H7 (cell line): ENCODE data around the gene C1QTNF1. TPM values are rescaled to one million over a fixed set of nuclear protein-coding genes. Genes with fewer than 3 reads are reported as not detected.
"Not testable (repeated sequence)": the region's sequence is repeated elsewhere in the genome, so short reads cannot be mapped to it uniquely, and the experiment has no call there.

Source experiments
- DNase-seq: peaks from one replicate; pipeline ENCODE4 v3.0.0; 2012
- H3K27me3 ChIP-seq: 2 replicates; pipeline ENCODE4 v1.6.0; 2011; ENCODE audit warnings: mild to moderate bottlenecking, low read length; ENCODE audit not compliant: control insufficient read depth, insufficient read depth
- H3K36me3 ChIP-seq: replicated peaks from 2 replicates; pipeline ENCODE4 v1.5.1; 2011; ENCODE audit warnings: low read length; ENCODE audit not compliant: control insufficient read depth, insufficient read depth
- H3K4me3 ChIP-seq: 2 replicates; pipeline ENCODE4 v1.5.1; 2011; ENCODE audit warnings: low read depth, mild to moderate bottlenecking, control low read depth, low read length, moderate library complexity; ENCODE audit not compliant: insufficient read depth
- total RNA-seq: library from RNA; depleted of rRNA; stranded (reverse); fragments of >200 nt; shearing (Covaris generic); gene quantifications from 2 replicates; pipeline ENCODE4 v1.2.3, GENCODE V29; 2014

Gene C1QTNF1
- total RNA-seq, 1 experiment from 2014 or later = 0.28 TPM

- not testable (repeated sequence) for H3K36me3 ChIP-seq, DNase-seq, H3K4me3 ChIP-seq
- peaks cover 50% of the 10 kb centered on the region for H3K27me3 ChIP-seq
These were observed 2.0 kb upstream of the C1QTNF1 start for GRCh38 chr17:79021929-79022328.

GRCh38 chr17:79022507-79022991 is 1.4 kb upstream of the C1QTNF1 start:
- peaks cover 53% of the 10 kb centered on the region for H3K27me3 ChIP-seq
- H3K4me3 ChIP-seq = no peak overlapping the region
- H3K36me3 ChIP-seq = no peaks in the 10 kb centered on the region
- peak; percentile 24 for DNase-seq

DNA sequence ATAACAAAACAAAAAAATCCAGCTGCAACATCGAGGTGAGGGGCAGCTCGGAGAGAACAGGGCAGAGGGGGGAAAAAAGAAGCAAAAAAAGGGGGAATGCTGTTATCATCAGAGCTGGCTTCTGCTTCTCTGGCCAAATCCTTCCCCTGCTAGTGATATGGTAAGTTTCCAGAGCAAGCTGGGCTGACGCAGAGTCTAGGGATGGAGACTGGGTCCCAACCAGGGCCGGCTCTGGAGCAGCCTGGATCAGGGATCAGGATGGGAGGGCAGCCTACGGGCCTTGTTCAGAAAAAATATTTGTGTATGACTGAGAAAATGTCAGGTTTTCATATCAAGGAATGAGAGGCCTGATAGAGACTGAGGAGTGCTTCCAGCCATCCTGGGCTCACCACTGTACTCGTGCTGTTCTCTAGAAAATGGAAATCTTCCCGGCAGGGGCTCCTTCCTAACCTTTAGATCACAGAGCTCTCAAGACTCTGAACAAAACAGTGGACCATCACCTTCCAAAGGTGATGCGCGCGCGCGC is 726 bp upstream of the C1QTNF1 start:
- peak; percentile 47 for DNase-seq
- H3K27me3 ChIP-seq = peaks cover 55% of the 10 kb centered on the region

DNA sequence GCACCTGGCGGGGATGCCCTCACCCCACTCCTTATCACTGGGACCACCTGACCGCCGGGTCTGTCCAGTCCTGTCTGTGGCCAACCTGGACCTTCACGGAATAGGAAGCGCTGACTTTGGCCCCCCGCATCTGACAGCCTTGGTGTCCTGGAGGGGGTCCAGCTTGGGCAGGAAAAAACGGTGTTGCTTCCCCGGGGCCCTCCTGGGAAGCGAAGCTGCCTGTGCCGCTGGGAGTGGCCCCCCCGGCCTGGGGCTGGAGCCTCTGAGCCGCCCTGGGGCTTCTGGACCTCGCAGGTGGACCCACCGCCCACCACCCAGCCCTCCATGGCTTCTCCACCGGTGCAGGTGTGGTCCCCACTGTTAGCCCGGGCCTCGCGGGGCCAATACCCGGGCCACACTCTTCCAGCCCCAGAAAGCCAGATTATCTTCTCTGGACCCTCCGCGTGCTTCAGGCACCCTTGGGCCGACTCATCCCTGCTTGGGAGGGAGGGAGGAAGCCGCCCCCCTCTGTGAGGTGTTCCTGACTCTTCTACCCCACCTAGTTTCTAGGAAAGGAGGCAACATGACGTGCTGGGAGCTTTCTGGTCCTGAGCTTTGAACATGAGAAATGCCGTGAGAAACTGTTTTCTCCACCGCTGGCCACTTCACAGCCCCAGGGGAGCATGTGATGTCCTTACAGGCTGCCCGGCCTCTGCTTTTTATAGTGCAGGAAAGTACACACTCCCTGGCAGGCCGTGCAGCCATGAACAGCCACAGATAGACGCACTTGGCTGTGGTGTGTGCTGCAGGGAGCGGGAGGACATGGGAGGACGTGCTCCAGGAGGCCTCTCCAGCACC is 1.1 kb downstream of the C1QTNF1 start:
- Histone ChIP-seq H3K27me3 (peaks cover 55% of the 10 kb centered on the region), H3K36me3 (no peaks in the 10 kb centered on the region), H3K4me3 (peak overlapping the region; percentile 50; the same call in 1 of the 2 replicates)
- peak; percentile 68 for DNase-seq

More for the DNA sequence above, 726 bp upstream of the C1QTNF1 start:
- H3K36me3 ChIP-seq = no peaks in the 10 kb centered on the region
- H3K4me3 ChIP-seq = no peak overlapping the region; the same call in 1 of the 2 replicates

- Histone ChIP-seq H3K4me3 (no peak overlapping the region), H3K36me3 (no peaks in the 10 kb centered on the region), H3K27me3 (peaks cover 45% of the 10 kb centered on the region)
- peak; percentile 37 for DNase-seq
These were observed 2.7 kb downstream of the C1QTNF1 start for GRCh38 chr17:79026376-79027273.

GRCh38 chr17:79027274-79027924 is 3.4 kb downstream of the C1QTNF1 start:
- Histone ChIP-seq H3K4me3 (no peak overlapping the region), H3K36me3 (no peaks in the 10 kb centered on the region), H3K27me3 (peaks cover 42% of the 10 kb centered on the region)
- peak; percentile 46 for DNase-seq

GRCh38 chr17:79027925-79028491 is 4.0 kb downstream of the C1QTNF1 start:
- DNase-seq = peak; percentile 37
- Histone ChIP-seq H3K27me3 (peaks cover 36% of the 10 kb centered on the region), H3K36me3 (no peaks in the 10 kb centered on the region), H3K4me3 (no peak overlapping the region)

DNA sequence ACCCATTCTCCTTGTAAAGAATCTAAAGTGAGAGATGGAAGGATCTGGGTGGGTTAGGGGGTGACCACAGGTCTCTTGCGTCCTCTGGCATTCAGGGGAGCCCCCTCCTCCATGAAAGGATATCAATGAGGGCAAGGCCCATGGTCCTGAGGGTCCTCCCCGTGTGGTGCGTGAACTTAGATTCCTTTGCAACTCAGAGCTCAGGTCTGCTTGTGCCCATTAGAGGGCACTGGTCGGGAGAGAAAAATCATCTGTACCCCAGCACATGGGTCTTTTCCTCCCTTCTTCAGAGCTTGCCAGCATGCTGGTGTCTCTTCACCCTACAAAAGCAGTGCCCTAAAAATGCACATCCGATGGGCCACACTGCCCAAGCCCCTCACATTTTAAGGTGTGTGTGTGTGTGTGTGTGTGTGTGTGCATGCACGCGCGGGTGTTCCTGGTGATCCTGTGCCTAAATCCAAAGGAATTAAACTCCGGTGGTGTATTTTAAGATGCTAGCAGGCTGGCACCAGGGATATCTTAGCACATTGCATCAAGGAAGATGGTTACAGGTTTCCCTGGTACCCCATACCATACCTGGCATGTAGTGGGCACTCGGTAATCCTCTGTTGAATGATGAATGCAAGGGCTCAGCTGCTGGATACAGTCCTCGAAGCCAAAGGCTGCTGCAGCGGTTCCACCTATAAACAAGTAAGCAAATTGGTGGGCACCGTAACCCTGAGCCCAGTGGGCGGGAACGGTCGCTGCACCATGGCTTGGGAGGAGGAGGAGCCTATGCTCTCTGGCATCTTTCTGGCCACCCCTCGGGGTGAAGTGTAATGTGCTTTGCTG is 4.7 kb downstream of the C1QTNF1 start:
- Histone ChIP-seq H3K4me3 (no peak overlapping the region), H3K27me3 (peaks cover 29% of the 10 kb centered on the region), H3K36me3 (no peaks in the 10 kb centered on the region)
- DNase-seq = peak; percentile 64

DNA sequence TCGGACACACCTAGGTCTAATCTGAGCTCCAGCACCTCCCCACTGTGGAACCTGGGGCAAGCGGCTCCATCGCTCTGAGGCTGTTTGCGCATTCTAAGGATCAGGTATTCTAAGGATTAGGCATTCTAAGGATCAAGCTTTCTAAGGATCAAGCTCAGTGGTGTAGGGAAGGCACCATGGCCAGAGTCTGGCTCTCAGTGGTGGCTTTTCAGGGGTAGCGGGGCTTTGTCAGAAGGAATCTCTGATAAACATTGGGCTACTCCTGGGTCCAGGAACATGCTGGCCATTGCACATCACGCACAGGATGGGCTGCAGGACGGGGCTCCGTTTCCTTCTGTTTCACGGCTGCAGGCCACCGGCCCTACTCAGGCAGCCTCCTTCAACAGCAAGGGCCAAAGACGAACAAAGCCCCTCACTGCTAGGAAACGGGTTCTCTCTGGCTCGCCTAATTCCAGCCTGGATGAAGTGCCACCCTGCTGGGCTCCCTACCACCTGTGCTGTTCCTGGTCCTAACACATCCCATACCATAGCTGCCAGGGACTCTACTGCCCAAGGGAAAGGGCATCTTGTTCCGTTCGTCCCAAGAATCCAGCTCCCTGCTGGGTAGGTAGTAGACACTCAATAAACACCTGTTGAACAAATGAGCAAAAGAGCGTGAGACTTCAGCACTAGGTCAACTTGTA is 5.5 kb downstream of the C1QTNF1 start:
- peaks cover 21% of the 10 kb centered on the region for H3K27me3 ChIP-seq
- no peak overlapping the region for H3K4me3 ChIP-seq
- no peaks in the 10 kb centered on the region for H3K36me3 ChIP-seq
- DNase-seq = peak; percentile 25

GRCh38 chr17:79030636-79031035 is 6.7 kb downstream of the C1QTNF1 start:
- H3K27me3 ChIP-seq = peaks cover 10% of the 10 kb centered on the region
- H3K36me3 ChIP-seq, DNase-seq, H3K4me3 ChIP-seq: not testable (repeated sequence)

DNA sequence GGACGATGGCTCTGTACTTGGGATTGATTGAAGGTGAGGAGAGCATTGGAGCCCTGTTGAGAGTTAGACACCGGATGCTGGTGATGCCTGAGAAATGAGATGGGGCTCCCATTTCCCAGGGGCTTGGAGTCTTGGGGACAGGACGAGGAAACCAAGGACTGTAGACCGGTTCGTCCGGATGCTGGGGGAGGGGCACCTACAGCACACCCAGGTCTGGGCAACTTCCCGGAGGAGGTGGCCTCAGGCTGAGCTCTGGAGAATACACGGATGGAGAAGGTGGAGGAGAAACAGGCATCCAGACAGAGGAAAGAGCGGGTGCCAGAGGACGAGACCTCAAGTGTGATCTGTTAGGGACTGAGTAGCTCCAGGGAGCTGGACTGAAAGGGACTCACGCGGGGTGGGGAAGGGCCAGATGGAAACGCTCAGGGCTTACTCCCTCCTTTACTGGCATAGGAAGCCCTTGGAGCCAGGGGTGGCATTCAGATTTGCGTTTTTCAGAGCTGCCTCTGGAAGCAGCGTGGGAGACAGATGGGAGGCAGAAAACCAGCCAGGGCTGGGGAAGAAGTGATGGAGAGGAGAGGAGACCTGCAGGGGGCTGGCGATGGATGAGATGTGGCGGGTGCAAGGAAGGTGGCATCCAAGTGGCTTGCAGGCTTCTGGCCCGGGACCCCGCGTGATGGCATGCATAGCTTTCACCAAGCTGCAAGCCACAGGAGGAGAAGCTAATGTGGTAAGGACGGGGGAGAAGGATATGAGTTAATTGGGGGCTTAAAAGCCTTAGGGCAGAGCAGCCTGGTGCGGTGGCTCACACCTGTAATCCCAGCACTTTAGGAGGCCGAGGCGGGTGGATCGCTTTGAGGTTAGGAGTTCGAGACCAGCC is 8.3 kb downstream of the C1QTNF1 start:
- Histone ChIP-seq H3K36me3 (no peaks in the 10 kb centered on the region), H3K27me3 (peaks cover 2% of the 10 kb centered on the region; the same call in 1 of the 2 replicates), H3K4me3 (no peak overlapping the region)
- no peak for DNase-seq

DNA sequence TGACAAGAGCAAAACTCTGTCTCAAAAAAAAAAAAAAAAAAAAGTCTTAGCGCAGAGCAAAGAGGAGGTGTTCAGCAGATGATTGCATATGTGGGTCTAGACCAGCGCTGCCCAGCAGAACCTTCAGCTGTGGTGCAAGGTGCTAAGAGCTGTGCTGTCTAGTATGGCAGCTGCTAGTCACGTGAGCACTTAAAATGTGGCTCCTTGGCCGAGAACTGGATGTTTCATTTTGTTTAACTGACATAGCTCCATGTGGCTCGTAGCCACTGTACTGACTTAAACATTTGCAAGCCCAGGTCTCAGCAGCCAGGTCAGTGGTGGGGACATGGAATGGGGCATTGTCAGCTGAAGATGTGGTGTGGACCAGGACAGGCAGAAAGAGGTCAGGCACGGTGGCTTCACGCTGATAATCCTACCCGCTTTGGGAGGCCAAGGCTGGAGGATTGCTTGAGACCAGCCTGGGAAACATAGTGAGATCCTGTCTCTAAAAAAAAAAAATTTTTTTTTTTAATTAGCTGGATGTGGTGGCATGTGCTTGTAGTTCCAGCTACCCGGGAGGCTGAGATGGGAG is 9.2 kb downstream of the C1QTNF1 start:
- Histone ChIP-seq H3K36me3 (no peaks in the 10 kb centered on the region), H3K27me3 (no peaks in the 10 kb centered on the region), H3K4me3 (no peak overlapping the region)
- no peak for DNase-seq
